Activated effector memory CD4-positive, alpha-beta T cell treated with anti-CD3 and anti-CD28 coated beads, Interleukin-2, amount 50 U/mL, for 16 hours (primary cell): Measurements from ENCODE around the gene DIDO1.
A peak's percentile ranks its signal among the peaks of the same experiment; 100 is the strongest.
"Not testable (repeated sequence)": the region's sequence is repeated elsewhere in the genome, so short reads cannot be mapped to it uniquely, and the experiment has no call there.

Experiments
- DNase-seq: peaks from one replicate; pipeline ENCODE4 v3.0.0-alpha.2; 2020

Gene DIDO1

DNA sequence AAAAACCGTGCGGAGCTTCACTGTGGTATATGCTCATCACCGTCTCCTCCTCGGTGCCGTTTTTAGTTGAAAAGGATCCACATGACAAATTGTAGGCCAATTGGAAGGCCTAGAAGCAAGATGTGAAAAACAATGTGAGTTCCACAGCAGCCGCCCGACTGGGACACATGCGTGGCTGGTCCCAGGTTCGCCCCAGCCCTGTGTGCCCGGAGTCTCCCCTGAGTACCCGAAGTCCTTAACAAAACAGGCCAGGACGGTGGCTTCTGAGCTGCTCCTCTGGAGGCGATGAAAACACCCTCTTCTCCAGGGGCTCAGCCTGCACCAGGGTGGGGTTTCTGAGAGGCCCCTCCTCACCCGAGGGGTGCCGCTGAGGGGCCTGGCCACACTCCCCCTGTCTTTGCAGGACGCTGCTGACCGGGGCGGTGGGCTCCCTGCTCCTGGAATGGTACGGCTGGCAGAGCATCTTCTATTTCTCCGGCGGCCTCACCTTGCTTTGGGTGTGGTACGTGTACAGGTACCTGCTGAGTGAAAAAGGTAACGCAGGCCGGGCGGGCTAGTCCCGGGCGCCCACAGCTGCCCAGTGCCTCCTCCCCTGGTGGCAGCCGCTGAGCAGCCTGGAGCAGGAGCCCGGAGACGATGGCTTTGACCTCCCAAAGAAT lies 36.0 kb upstream of the DIDO1 start:
- DNase-seq, result no peak

DNA sequence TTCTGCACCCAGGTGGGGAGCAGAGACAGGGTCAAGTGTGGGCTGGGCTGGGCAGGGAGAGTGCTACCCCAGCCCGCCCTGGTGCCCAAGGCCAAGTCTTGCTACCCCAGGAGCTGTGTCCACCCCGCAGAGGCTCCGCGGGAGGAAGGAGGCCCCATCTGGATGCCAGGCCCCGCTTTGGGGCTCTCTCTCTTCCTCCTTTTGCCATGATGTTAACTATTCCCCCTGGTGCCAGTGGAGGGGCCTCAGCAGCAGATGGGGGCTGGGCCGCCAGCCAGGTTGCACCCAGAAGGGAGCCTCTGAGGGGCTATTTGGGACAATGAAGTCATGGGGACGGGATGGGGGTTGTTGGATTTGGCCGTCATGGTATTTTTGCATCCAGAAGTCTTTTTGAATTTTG lies 35.5 kb upstream of the DIDO1 start:
- no peak for DNase-seq

DNA sequence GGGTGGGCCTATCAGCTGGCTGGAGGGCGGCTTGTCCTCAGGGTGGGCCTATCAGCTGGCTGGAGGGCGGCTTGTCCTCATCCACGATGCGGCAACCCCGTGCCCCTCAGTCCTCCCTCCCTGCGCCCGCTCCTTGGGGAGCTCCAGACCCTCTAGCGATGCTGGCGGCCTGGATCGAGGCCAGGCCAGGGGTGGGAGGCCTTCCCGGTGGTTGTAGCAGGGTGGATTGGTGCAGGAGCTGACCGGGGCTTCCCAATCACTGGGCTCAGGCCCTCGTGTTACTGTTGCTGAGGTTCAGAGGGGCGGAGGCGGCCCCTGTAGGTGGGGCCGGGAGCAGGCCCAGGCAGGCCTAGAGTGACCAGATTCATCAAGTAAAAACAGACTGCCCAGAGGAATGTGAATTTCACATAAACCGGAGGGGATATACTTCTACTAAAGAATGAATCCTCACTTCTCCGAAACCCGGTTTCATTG lies 35.0 kb upstream of the DIDO1 start:
- DNase-seq, result no peak

DNA sequence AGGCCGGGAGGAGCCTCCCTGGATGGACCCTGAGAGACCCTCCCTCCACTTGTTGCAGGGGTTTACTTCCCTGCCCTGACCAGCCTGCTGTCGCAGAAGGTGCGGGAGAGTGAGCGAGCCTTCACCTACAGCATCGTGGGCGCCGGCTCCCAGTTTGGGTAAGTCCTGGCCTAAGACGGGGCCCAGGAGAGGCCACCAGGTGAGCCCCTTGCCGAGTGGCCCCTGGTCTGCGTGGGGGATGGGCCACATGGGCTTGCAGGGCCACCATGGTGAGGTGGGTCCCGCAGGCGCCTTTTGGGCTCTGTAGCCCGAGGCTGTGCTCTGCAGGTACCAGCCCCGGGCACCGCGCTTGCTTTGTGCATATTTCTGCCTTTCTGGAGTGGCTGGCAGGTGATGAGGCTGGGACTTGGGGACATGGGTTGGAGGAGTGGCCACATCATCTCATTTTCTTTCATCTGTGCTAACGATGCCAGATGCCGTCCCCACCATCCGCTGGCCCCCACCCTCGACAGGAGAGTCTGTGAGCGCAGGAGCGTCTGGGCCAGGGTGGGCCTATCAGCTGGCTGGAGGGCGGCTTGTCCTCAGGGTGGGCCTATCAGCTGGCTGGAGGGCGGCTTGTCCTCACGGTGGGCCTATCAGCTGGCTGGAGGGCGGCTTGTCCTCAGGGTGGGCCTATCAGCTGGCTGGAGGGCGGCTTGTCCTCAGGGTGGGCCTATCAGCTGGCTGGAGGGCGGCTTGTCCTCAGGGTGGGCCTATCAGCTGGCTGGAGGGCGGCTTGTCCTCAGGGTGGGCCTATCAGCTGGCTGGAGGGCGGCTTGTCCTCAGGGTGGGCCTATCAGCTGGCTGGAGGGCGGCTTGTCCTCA lies 34.4 kb upstream of the DIDO1 start:
- not testable (repeated sequence) for DNase-seq

DNA sequence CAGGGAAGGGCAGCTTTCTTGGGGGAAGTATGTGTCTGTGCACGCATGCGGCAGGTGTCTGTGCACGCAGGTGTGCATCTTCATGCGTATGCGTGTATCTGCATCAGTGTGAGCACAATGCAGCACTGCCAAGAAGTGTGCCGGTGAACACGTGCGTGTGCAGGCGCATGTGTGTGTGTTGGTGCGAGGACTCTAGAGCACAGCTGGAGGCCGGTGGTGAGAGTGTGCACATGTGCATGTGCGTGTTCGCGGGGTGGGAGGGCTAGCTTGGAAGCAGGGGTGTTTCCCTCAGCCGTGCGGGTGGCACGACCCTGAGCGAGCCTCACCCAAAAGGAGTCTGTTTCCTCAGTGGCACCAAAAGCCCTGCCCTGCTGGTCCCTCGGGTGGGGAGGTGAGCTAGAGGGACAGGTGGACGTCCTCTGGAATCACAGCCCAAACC lies 33.7 kb upstream of the DIDO1 start:
- no peak for DNase-seq

DNA sequence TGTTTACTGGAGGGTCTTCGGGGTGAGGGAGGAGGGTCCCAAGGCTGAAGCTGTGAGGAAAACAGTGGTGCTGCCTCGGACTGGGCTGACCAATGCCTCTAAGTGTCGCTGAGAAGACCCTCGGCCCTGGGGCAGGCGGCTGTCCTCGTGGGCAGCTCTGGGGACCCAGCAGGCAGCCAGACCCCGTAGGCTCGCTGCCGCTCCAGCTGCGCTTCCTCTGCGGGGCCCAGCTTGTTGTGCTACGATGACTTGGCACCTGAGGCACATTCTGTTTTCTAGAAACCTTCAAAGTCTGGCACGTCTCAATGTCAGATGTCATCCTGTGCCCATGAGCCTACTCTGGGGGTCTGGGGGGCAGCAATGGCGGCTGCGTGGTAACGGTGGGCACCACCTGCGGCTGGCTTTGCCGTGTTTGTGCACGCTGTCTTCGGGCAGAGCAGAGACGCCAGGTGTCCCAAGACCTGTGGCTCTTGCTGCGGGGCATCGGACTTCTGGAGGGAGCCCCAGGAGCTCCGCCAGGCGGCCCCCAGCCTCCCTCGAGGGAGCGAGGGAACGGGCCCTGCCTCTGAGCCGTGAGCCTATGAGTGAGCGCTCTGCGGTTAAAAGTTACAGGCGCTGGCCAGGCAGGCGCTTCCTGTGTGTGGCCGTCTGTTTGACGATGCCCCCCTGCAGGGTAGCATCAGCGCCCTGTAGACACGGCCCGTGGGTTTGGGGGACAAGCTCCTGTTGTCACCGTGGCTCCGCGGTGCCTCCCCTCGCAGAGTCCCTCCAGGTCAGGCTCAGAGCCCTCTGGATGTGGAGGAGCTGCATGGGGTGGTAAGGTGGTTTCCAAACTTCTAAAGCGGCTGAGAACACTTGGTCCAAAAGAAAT lies 33.0 kb upstream of the DIDO1 start:
- no peak for DNase-seq

DNA sequence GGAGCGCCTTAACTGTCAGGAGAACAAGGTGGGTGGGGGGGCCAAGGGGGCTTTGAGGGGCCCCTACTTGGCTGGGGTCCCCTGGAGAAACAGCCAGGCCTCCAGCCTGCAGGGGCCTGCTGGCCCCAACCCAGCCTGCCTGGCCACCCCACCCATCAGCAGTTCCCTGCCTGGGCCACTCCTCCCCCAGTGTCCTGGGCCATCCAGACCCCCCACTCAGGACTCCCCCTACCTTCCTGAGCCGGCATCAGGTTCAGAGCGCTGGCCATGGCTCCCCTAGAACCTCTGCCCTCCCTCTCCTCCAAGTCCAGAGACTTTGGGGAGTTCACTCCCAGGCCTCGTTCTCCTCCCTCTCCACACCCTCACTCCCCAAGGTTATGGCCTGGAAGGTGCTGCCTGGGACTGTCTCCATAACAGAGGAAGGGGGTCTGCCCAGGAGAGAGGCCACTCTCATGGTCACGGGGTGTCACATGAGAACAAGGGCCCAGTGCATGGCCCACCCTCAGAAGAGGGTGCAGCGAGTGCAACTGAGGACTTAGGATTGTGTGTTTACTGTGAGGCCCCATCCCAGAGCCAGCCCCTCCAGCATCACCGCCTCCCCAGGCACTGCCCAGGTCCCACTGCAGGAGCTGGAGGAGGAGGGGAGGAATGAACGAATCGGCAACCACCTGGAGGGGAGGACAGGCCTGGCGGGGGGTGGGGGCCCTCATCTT lies 32.2 kb upstream of the DIDO1 start:
- DNase-seq, result no peak

DNA sequence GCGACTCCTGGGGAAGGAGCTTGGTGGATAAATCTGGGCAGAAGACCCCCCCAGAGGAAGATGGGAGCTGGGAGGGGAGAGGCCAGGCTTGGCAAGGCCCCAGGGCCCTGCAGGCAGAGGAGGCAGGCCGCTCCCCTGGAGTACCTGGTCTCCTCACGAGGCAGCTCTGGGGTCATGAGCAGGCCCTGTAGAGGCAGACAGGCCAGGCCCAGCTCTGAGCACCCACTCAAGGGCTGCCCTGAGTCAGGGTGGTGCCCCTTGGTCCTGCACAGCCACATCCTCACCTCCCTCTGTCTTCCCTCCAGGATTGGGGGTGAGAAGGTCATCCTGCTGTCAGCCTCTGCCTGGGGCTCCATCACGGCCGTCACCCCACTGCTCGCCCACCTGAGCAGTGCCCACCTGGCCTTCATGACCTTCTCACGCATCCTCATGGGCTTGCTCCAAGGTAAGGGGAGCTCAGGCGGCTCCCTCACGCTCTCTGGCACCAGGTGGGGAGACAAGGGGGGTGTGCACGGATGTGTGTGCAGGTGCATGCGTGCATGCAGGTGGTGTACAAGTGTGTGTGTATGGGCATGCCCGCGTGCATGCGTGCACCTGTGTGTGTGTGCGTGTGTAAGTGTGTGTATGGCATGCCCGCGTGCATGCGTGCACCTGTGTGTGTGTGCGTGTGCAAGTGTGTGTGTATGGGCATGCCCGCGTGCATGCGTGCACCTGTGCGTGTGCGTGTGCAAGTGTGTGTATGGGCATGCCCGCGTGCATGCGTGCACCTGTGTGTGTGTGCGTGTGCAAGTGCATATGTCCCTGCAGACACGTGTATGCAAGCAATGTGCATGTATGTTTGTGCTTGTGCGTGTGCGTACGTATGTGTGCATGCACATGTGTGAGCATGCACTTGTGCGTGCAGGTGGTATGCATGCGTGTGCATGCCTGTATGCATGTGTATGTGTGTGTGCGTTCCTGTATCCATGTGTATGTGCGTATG lies 31.1 kb upstream of the DIDO1 start:
- no peak for DNase-seq

DNA sequence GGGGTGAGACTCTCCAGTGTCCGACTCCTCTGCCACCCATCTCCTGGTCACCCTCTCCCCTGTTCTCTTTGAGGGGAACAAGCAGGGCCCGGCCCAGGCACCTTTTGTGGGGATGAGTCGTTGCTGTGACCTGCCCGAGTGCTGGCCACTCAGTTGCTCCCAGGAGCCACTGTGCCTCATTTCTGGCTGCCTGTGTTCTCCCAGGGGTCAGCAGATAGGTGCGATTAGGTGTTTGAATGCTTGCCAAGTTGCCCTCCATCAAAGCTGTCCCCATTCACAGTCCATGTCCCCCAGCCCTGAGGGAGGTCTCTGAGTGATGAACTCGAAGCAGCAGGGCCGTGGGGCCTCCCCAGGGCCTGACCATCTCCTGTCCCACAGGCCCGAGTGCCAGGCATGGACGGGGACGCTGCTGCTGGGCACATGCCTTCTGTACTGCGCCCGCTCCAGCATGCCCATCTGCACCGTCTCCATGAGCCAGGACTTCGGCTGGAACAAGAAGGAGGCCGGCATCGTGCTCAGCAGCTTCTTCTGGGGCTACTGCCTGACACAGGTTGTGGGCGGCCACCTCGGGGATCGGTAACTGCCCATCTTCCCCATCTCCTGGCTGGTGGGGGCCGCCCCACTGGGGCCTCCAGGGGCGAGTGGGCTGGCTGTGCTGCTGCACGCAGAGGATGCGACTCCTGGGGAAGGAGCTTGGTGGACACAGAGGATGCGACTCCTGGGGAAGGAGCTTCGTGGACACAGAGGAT lies 30.3 kb upstream of the DIDO1 start:
- no peak for DNase-seq

DNA sequence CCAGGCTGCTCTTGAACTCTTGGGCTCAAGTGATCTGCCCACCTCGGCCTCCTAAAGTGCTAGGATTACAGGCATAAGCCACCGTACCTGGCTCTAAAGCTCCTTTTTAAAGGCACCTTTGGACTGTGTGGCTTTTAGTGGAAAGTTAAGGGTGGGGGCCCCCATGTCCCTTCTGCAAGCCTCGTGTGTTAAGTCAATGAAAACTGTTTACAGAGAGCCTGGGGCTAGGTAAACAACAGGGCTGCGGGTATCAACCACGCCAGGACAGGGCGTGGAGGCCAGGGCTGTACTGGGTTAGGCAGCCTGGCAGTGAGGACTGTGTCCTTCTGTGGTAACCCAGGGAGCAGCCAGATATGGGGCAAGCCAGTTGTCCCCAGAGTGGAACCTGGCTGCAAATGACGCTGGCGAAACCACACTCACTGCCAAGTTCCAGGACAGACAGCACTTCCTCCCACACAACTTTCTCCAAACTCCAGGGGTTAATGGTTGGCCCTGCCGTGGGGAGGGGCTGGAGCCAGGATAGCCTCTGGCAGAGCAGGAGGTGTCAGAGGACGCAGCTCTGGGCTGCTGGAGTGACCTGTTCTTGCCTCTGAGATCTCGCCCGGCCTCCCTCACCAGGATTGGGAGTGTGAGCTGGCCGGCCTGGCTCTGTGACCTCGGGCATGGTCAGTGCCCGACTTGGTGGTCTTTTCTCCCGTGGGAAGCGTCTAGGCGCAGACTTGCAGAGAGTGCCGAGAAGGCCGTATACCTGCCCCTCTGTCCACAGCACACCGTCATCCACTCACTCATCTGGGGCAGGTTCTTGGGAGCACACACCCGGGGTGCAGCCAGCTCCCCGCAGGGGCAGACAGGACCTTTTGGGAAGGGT lies 29.4 kb upstream of the DIDO1 start:
- no peak for DNase-seq

DNA sequence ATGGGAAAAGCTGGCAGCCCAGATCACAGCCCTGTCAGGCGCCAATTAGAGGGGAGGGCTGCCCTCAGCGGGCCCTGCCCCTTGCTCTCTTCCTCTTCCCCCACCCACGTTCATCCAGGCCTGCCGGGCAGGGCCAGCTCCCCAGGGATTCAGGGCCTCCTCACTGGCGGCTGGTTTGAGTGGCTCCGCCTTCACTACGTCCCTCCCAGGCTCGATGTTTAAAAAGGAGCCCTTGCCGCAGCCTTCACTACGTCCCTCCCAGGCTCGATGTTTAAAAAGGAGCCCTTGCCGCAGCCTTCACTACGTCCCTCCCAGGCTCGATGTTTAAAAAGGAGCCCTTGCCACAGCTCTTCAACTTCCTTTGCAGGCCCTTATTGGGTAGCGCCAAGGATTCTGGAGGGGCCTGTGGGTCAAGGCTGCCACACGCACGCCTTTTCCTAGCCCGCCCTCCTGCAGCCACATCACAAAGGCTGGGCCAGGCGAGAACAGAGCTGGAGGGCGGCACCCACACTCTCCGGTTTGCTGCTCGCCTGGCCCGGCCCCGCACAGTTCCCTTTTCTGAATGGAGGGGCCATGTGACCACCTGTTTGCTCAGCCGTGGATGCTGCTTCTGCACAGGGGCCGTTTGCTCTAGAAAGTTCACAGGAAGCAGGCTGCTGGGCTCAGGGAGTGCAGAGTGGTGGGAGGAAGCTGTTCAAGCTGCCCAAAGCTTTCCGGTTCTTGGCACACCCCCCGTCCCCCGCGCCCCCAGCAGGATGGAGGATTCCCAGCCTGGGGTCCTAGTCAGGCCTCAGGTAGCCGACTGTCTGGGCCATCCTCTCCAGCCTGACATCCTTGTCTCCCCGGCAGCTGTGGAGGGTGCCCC lies 27.8 kb upstream of the DIDO1 start:
- peak; percentile 85 for DNase-seq

DNA sequence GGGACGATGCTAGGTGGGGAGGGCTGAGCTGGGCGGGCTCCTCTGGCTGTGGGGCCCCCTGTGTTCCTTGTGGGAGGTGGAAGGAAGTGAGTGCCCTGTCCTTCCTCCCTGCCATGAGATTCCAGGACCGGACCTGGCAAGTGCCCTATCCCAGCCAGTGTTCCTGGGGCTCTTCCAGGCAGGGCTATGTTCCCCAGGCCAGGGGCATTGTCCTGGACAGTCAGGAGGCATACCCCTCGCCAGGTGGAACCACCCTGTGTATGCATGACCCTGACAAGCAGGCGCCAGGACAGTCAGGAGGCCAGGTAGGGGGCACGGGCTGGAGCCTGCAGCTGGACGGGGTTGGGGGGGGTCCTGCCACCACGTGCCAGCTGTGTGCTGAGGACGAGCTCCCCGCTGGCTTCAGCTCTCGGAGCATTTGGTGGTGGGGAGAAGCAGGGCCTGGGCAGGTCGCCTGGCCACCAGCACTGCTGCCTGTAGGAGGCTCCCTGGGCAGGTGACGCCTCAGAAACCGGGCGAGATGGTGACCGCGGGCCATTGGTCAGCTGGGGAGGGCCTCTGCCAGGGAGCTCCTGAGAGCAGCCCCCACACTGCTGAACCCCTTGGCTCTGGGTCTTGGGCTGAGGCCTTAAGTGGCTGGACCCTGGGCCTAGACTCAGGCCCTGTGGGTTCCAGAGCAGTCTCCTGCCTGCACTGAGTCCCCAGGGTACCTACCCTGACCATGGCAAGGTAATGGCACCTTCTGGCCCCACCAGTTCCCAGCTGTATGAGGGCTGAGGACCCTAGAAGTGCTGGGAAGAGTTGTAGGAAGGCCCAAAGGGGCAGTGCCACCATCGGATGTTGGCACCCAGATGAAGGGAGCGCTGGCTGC lies 26.9 kb upstream of the DIDO1 start:
- no peak for DNase-seq

DNA sequence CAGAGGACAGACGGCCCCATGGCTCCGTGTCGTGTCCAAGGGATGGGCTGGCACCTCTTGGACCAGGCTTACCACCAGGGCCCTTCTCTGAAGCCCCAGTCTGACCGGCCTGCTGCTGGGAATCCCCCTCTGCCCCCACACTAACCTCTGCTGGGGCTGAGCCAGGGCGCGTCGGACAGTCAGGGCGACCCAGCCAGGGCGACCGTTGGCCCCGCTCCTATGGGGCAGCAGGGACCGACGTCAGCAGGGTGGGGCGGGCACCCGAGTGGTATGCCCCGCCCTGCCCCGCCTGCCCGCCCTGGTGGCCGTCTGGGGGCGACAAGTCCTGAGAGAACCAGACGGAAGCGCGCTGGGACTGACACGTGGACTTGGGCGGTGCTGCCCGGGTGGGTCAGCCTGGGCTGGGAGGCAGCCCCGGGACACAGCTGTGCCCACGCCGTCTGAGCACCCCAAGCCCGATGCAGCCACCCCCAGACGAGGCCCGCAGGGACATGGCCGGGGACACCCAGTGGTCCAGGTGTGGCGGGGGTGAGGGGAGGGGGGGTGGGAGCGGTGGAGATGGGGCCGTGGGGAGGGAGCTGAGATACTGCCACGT lies 26.2 kb upstream of the DIDO1 start, which contains the start of gene SLC17A9:
Gene SLC17A9, plus strand, starts transcription at position 337 of the 595 bp plus-strand sequence. Its CDS starts 122 bp downstream, at position 459.
- peak; percentile 77 for DNase-seq

DNA sequence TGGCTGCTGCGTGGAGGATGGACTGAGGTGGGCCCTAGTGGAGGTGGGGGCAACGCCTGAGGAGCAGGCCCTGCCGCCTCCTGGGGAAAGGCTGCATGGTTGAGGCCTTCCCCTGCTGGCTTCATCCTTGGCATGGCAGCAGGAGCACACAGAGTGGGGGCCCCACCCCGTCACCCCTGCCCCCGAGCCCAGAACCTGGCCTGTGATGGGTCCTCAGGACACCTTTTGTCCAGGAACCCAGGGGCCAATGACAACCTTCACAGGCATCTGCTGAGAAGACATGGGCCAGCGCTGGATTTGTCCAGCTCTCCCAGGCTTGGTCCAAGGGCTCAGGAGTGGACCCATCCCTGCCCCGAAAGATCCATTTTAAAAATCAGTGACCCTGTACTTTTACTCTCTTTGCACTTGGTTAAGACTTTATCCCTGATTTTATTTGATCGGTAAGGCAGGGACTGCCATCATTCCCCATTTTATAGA lies 25.6 kb upstream of the DIDO1 start:
- no peak for DNase-seq

DNA sequence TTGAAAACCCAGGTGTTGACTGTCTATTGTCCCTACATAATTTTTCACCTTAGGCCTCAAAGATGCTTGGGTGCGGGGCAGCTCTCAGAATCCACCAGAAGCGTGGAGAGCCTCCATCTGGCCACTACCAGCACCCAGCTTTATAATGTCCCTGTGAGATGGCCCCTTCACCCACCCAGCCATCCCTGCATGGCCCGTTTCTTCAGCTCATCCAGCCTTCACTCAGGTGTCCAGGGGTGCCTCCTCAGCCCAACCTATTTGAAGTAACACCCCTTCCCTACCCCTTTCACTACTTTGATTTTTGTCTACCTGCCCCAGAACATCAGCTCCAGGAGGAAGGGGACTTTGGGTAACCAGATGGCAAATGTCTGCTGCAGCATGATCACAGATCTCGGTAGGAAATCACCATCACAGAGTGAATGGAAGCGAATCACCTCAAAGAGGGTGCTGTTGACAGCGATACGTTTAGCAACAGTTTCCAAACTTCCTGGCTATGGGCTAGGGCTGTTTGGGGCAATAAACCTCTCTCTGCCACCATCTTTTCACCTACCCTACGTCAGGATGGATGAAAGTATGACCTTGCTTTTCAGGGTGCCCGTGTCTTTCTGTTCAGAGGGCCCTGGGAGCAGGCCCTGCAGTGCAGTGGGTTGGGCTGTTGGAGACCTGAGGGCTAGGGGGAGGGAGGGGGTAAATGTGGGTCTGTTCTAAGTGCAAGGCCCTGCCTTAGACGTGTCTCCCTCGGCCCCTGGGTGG lies 25.0 kb upstream of the DIDO1 start:
- no peak for DNase-seq

DNA sequence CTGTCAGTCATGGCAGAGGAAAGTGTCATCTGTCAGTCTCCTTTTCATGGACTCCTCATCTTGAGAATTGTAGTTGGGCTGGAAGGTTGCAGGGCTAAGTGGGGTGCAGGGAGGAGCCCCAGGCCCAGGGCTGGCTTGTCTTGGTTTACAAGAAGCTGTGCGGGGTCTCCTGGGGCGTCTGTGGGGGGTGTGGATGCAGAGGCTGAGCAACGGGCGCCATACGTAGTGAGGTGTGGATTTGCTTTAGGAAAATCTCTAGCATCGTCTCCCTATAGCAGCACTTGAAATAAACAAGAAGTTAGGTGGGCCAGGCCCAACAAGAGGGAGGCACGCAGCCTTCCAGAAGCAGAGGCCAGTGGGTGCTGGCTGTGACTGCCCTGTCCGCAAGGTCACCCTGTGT lies 24.4 kb upstream of the DIDO1 start:
- DNase-seq, result no peak
